ENCODE measurements around the gene LILRB2.
"Not testable (repeated sequence)": the region's sequence is repeated elsewhere in the genome, so short reads cannot be mapped to it uniquely, and the experiment has no call there.

The LILRB2 gene

GRCh38 chr19:54305141-54305540 lies 24.2 kb upstream of the LILRB2 start:
- DNase-seq (ENCODE audit: low read depth in 3 of 3), result no peak

DNA sequence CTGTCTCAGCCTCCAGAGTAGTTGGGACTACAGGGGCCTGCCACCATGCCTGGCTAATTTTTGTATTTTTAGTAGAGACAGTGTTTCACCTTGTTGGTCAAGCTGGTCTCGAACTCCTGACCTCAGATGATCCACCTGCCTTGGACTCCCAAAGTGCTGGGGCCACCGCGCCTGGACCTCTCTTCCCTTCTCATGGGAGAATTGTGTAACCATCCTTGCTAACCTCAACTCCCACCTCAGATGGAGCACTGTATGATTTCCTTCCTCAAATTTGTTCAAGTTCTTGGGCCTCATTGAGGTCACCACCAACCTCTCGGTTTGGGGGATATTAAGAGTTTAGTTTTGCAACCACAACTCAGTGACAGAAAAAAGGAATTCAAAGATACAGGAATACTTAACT lies 21.3 kb upstream of the LILRB2 start:
- no peak for DNase-seq (ENCODE audit: low read depth in 3 of 3)

DNA sequence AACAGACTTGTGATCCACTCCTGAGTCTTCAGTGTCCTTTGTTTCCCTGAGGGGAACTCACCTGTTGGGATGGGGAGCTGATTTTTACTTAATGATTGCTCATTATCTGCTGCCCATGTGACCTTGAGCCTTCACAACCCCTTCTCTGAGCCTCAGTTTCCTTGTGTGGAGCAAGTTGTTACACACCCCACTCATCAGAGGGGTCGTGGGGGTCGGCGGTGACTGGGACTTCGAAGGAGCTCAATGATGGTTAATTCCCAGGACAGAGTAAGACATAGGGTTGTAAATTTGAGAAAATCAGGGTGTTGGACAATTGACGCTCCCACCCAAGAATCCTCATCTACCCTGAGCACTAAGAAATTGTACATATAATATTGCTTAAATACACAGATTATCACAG lies 18.6 kb upstream of the LILRB2 start:
- DNase-seq (ENCODE audit: low read depth in 3 of 3), result no peak

- no peak for DNase-seq (ENCODE audit: low read depth in 3 of 3)
Observed at GRCh38 chr19:54299126-54299498, 18.2 kb upstream of the LILRB2 start.

GRCh38 chr19:54298357-54299125 lies 17.6 kb upstream of the LILRB2 start:
- no peak for DNase-seq (ENCODE audit: low read depth in 3 of 3)

GRCh38 chr19:54297759-54298305 lies 16.9 kb upstream of the LILRB2 start:
- DNase-seq (ENCODE audit: low read depth in 3 of 3), result no peak

DNA sequence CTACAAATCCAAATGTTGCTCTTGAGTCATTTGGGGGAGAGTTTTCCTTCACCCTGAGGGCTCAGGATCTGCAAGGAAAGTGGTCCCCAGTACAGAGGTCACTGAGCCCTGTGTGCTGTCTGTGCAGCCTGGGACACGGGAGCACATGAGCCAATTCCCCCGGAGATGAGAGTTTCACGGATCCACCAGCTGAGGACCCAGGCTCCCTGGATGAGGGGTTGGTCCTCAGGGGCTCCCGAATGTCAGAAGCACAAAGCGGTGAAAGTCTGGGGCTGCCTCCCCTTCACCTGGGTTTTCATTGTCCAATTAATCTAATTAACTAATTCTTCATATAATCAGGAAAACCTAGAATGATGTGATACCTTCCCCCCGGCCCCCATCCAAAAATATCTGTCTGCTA lies 13.6 kb upstream of the LILRB2 start:
- no peak for DNase-seq (ENCODE audit: low read depth in 3 of 3)

GRCh38 chr19:54289160-54289559 lies 8.2 kb upstream of the LILRB2 start:
- DNase-seq (ENCODE audit: low read depth in 3 of 3), result not testable (repeated sequence)

DNA sequence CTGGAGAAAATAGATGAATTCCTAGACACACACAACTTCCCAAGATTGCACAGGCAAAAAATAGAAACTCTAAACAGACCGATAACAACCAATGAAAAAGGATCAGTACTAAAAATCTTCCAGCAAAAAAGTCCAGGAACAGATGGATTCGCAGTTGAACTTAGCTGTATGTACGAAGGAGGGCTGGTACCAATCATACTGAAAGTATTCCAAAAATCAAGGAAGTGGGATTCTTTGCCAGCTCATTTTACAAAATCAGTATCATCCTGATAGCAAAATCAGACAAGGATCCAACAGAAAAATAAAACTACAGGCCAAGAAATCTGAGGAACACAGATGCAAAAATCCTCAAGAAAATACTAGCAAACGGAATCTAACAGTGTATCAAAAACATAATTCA lies 6.5 kb upstream of the LILRB2 start:
- DNase-seq (ENCODE audit: low read depth in 3 of 3), result no peak

DNA sequence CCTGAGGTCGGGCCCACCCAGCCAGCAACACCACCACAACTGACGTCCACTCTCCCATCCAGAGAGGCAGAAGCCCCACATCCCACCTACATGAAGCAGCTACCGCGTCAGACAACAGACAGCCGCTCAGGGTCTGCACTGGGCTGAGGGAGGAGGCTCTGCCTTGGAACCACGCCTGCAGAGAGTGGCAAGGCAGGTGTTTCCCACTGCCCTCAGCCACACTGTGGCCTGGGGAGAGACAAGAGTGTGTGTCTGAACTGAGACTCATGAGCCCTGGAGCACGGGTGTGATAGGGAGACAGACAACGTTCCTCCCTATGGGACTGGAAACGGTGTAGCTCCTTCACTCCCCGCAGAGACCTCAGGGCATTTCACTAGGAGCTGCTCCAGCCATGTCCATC lies 5.4 kb upstream of the LILRB2 start:
- not testable (repeated sequence) for DNase-seq (ENCODE audit: low read depth in 3 of 3)

DNA sequence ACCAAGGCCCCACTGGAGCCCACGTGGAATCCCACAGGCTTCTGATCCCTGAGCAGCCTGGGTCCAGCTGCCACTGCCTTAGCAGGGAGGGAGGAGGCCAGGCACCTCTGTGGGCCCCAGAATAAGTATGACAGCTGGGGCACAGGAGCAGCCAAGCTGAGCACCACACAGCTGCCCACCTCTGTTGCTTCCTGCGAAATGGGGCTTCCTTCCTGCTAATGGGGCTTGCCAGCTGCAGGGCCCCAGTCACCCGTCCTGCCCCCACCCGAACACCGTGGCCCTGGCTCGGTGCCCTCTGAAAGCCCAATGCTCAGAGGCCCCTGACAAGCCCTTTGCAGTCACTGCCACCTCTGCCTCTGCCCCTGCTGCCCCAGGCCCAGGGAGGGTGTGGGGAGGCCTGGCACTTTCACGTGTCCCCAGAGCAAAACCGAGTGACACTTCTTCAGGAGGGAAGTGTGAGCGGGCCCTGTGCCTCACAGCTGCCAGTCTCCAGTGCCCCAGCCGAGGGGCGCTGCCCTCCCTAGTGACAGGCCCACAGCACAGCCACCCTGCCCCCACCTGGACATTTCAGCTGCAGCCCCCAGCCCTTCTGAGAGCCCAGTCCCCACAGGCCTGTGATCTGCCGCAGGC lies 4.6 kb upstream of the LILRB2 start:
- not testable (repeated sequence) for DNase-seq (ENCODE audit: low read depth in 3 of 3)

DNA sequence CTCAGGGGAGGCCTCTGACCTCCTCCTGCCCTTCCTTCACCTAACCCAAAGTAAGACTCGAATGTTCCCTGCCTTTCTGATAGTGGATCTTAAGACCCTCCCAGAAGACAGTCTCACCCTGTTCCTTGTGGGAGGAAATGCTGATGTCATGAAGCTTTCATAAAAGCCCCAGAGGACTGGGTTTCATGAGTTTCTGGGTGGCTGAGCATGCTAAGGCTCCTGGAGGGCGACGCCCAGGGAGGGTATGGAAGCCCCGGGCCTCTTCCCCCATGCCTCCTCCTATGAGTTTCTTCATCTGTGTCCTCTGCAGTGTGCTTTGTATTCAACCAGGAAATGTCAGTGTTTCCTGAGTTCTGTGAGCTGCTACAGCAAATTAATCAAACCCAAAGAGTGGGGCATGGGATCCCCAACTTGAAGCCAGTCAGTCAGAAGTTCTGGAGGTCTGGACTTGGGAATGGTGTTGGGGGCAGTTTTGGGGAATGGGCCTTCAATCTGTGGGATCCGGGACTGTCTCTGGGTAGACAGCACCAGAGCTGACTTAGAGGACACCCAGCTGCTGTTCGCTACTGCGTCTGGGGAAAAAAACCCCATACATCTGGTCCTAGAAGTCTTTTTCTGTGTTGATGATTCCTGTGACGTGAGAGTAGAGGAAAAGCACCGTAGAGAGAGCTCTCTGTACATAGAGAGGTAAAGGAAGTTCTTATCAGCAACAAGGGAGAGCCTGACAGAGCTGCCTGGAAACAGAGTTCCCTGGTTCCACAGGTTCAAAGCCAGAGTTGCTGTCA lies 2.0 kb upstream of the LILRB2 start:
- DNase-seq (ENCODE audit: low read depth in 3 of 3), result no peak

GRCh38 chr19:54281729-54282075 lies 792 bp upstream of the LILRB2 start:
- not testable (repeated sequence) for DNase-seq (ENCODE audit: low read depth in 3 of 3)

GRCh38 chr19:54280441-54280840 lies 469 bp downstream of the LILRB2 start:
- not testable (repeated sequence) for DNase-seq (ENCODE audit: low read depth in 3 of 3)

GRCh38 chr19:54280025-54280424 lies 885 bp downstream of the LILRB2 start:
- not testable (repeated sequence) for DNase-seq (ENCODE audit: low read depth in 3 of 3)

DNA sequence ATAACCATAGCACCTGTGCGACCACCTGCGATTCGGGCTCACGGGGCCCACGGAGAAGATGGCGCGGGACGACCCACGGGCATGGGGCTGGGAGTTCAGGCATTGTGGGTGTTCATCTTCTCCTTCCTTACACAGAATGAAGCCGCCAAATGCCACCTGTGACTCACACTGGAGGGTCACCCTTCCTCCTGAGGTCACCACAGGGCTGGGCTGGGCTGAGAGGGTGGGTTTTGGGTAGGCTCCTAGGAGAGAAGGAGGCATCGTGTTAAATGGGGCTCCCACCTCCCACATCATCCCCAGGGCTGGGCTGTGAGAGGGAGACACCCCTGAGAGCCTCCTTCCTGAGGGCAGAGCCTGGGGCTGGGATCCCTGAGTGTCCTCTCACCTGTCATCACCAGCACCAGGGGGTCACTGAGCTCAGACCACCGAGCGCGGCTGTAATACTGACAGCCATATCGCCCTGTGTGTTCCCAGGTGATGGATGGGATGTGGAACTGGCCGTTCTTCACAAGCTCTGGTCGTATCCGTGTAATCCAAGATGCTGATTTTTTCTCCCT lies 1.4 kb downstream of the LILRB2 start:
- no peak for DNase-seq (ENCODE audit: low read depth in 3 of 3)

- DNase-seq (ENCODE audit: low read depth in 3 of 3), result not testable (repeated sequence)
Observed at GRCh38 chr19:54278571-54279195, 2.2 kb downstream of the LILRB2 start.

GRCh38 chr19:54278056-54278455 lies 2.9 kb downstream of the LILRB2 start:
- not testable (repeated sequence) for DNase-seq (ENCODE audit: low read depth in 3 of 3)

DNA sequence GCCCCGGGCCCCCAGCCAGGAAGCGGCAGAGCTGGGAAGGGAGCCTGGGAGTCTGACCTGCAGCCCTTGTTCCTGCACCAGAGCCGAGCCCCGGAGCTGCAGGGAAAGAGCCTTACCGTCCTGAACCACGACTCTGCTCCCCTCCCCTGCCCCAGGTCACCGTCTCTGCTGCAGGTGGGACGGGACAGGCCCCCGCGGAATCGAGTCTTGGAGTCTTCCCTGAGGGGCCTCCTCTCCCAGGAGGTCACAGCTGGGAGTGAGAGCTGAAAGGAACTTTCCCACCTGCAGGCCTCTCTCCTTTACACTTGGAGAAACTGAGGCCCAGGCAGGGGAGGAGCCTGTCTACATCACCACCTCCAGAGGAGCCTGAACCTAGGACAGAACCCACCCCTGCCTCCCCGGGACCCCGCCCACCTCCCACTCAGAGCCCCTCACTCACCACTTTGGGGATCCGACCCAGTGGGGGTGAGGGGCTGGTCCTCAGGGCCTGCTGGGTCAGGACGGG lies 3.7 kb downstream of the LILRB2 start:
- DNase-seq (ENCODE audit: low read depth in 3 of 3), result not testable (repeated sequence)

DNA sequence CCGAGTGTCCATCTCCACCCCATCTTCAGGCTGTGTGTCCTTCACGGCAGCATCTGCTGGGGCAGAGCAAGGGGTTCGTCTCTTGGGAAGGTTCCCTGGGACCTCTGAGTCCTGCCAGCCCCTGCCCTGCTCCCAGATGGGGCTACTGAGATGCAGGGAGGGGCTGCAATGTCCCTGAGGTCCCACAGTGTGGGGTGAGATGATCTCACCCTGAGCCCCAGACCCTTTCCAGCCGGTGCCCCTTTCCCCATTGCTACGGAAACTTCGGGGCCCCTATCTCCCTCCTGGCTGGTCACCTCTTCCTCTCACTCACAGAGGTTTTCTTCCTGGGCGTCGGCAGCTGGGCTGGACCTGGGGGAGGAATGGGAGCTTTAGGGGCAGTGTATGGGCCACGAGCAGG lies 5.0 kb downstream of the LILRB2 start:
- DNase-seq (ENCODE audit: low read depth in 3 of 3), result no peak

- DNase-seq (ENCODE audit: low read depth in 3 of 3), result not testable (repeated sequence)
Observed at GRCh38 chr19:54274516-54274915, 6.4 kb downstream of the LILRB2 start.

All from stimulated activated CD4-positive, alpha-beta T cell treated with anti-CD3 and anti-CD28 coated beads, TNF-alpha, amount 100 ng/mL, for 4 hours (primary cell).